Adrenal gland (tissue), 5 donors: ENCODE data around the gene CBX4.

ENCODE experiments used
- POLR2A ChIP-seq, 2 donors: fragments of 450-650 bp; IDR thresholded peaks; one replicate each; pipeline ENCODE4 v1.6.1; 2017; ENCODE audit warnings: antibody characterized with exemption in 2 of 2, mild to moderate bottlenecking in 2 of 2, moderate library complexity in 1 of 2
- TF ChIP-seq, protein P1 (sequence below), 6 experiments: fragments of 450-650 bp in 4 of 6; fragments of 200-600 bp in 2 of 6; sonication (generic) in 1 of 6; IDR thresholded peaks; 1 replicate in 5 of 6; 2 replicates in 1 of 6; pipeline versions ENCODE4 v1.5.1 to v1.8.0; 2016 to 2021; ENCODE audit warnings: antibody characterized with exemption in 6 of 6, mild to moderate bottlenecking in 2 of 6, moderate library complexity in 1 of 6
- donor health status: DM: no; HTN: no; CAD: no.

DNA sequence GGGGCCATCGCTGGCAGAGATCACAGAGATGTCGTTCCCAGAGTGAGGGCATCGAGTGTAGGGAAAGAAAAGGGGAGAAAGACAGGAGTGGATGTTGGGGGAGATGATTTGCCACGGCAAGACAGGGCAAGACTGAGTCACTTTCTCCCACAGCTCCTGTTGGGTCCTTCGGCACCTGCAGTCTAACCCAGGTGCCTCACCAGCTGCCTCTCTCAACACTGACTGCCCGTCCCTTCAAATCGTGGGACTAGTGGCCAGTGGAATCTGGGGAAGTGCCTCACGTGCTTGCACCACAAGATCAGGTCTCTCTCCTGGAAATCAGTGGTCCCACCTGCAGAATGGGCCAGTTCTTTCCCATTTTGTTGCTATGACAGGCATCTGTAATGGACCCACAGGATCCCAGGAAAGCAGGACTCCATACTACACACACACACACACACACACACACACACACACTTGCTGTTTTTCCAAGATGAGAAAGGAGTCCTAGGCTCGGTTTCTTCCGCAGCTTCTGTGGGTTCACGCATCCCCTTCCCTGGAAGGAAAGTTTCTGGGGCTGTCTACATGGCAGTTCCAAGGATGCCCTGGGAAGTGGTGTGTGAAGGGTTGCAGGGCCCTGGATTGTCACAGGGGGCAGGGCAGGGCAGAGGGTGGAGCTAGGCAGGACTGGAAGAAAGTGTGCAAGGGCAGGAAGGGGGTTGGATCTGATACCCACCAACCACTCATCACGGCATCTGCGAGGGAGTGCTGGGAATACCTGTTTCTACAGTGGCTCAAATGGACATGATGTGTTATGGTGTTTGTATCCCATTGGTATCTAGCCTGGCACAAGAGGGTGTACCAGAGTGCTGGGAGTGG, 32.1 kb downstream of the CBX4 start:
- TF ChIP-seq, protein P1, sequence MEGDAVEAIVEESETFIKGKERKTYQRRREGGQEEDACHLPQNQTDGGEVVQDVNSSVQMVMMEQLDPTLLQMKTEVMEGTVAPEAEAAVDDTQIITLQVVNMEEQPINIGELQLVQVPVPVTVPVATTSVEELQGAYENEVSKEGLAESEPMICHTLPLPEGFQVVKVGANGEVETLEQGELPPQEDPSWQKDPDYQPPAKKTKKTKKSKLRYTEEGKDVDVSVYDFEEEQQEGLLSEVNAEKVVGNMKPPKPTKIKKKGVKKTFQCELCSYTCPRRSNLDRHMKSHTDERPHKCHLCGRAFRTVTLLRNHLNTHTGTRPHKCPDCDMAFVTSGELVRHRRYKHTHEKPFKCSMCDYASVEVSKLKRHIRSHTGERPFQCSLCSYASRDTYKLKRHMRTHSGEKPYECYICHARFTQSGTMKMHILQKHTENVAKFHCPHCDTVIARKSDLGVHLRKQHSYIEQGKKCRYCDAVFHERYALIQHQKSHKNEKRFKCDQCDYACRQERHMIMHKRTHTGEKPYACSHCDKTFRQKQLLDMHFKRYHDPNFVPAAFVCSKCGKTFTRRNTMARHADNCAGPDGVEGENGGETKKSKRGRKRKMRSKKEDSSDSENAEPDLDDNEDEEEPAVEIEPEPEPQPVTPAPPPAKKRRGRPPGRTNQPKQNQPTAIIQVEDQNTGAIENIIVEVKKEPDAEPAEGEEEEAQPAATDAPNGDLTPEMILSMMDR (IDR thresholded peaks at IDR 0.05), result no peak
- no peak for TF ChIP-seq POLR2A (IDR thresholded peaks at IDR 0.05)
